ENCODE results near the gene HIF1AN. TPM values are rescaled to one million over a fixed set of nuclear protein-coding genes. Genes with fewer than 3 reads are reported as not detected.

The HIF1AN gene
- total and polyA plus RNA-seq, 2 donors (not counting 1 experiment from before 2014, with no cell fraction given): 7.3 to 65.6 TPM

DNA sequence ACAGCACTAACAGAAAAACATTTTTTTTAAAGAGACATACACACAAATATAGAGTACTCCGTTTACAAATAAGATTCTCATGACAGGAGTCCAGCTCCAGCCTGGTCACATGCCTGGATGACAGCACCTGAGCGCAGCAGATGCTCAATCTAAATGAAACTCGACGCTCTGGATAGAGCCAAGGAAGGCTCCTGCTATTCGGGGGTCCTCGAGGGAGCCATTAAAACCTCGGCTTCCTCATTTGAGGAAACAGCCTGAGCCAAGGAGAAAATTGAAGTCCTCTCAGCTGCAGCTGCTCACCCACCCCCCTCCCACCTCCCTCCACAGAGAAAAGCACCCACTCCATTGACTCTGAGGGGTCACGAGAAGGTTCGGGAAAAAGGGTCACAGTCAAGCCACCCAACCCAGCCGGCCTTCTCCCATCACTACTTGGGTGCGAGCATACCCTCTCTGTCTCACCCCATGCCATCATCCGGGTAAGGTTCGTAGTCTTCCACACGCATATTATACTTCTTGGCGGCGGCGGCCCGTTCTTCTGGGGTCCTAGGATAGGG is 6.7 kb upstream of the HIF1AN start:
- Histone ChIP-seq H2AFZ (ENCODE audit: insufficient read depth, low read depth, low read length, poor library complexity, severe bottlenecking) (peak overlapping the region; percentile 97), H3K79me2 (ENCODE audit: control insufficient read depth, insufficient read depth, low read length) (peaks cover 21% of the 10 kb centered on the region), H3K4me3 (ENCODE audit: control extremely low read depth in 1 of 5, extremely low read depth in 1 of 5, insufficient read depth in 1 of 5, low read depth in 2 of 5, low read length in 4 of 5) (peak overlapping the region; percentile 65 to 98 (median 81)), H3K9ac (ENCODE audit: low read length) (peak overlapping the region; percentile 92), H3K4me1 (ENCODE audit: control insufficient read depth in 2 of 2, insufficient read depth in 2 of 2, low read length in 2 of 2) (peaks cover 16 to 21% of the 10 kb centered on the region in 2 donors), H3K27me3 (replicated peaks in 1 of 4; ENCODE audit: control extremely low read depth in 1 of 4, control insufficient read depth in 3 of 4, insufficient read depth in 4 of 4, low read length in 3 of 4) (no peaks in the 10 kb centered on the region), H3K36me3 (replicated peaks in 1 of 2; ENCODE audit: control extremely low read depth in 1 of 2, control insufficient read depth in 1 of 2, extremely low read depth in 1 of 2, insufficient read depth in 2 of 2, low read length in 1 of 2) (peaks cover 12 to 25% of the 10 kb centered on the region in 2 experiments), H3K9me3 (ENCODE audit: control extremely low read depth in 1 of 3, control insufficient read depth in 2 of 3, insufficient read depth in 1 of 3, low read length in 2 of 3) (no peaks in the 10 kb centered on the region), H4K20me1 (ENCODE audit: control insufficient read depth, insufficient read depth, low read length, poor library complexity, severe bottlenecking) (peaks cover 5% of the 10 kb centered on the region), H3K27ac (ENCODE audit: low read length in 2 of 2) (peak overlapping the region; percentile 65 to 83), H3K4me2 (replicated peaks; ENCODE audit: low read depth, low read length, poor library complexity, severe bottlenecking) (peak overlapping the region; percentile 88)
- Mint-ChIP-seq H3K4me1 (peaks cover 33% of the 10 kb centered on the region), H3K27me3 (no peaks in the 10 kb centered on the region), H3K4me3 (peak overlapping the region; percentile 100), H3K9me3 (ENCODE audit: insufficient read depth) (no peaks in the 10 kb centered on the region), H3K27ac (peak overlapping the region; percentile 98)
- DNase-seq (peak; percentile 47), ATAC-seq (ENCODE audit: low read depth) (no peak)
- 0% methylated on average over 14 of the region's 18 CpGs for WGBS (ENCODE audit: insufficient coverage)
- intact Hi-C loops (cut with micrococcal nuclease): loop anchor here (2.0 kb wide), 1 partner anchor 384 kb away; the partner anchor contains the start of gene SLF2
- CTCF ChIA-PET: interaction anchor here (1.0 kb wide), 1 partner anchor 10 kb away, joined by 3 read pairs; no protein-coding TSS in a partner anchor
- TF ChIP-seq, protein P1, sequence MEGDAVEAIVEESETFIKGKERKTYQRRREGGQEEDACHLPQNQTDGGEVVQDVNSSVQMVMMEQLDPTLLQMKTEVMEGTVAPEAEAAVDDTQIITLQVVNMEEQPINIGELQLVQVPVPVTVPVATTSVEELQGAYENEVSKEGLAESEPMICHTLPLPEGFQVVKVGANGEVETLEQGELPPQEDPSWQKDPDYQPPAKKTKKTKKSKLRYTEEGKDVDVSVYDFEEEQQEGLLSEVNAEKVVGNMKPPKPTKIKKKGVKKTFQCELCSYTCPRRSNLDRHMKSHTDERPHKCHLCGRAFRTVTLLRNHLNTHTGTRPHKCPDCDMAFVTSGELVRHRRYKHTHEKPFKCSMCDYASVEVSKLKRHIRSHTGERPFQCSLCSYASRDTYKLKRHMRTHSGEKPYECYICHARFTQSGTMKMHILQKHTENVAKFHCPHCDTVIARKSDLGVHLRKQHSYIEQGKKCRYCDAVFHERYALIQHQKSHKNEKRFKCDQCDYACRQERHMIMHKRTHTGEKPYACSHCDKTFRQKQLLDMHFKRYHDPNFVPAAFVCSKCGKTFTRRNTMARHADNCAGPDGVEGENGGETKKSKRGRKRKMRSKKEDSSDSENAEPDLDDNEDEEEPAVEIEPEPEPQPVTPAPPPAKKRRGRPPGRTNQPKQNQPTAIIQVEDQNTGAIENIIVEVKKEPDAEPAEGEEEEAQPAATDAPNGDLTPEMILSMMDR (IDR thresholded peaks at IDR 0.05): no peak
- no peak for TF ChIP-seq EZH2 (IDR thresholded peaks at IDR 0.05; ENCODE audit: borderline replicate concordance, insufficient read depth, low read depth, low read length, poor library complexity, severe bottlenecking)
- POLR2A ChIA-PET: no interaction called here

Data from B cell (primary cell).